ENCODE measurements around the gene ATP5F1A.
"Not testable (repeated sequence)": the region's sequence is repeated elsewhere in the genome, so short reads cannot be mapped to it uniquely, and the experiment has no call there.

The ATP5F1A gene

DNA sequence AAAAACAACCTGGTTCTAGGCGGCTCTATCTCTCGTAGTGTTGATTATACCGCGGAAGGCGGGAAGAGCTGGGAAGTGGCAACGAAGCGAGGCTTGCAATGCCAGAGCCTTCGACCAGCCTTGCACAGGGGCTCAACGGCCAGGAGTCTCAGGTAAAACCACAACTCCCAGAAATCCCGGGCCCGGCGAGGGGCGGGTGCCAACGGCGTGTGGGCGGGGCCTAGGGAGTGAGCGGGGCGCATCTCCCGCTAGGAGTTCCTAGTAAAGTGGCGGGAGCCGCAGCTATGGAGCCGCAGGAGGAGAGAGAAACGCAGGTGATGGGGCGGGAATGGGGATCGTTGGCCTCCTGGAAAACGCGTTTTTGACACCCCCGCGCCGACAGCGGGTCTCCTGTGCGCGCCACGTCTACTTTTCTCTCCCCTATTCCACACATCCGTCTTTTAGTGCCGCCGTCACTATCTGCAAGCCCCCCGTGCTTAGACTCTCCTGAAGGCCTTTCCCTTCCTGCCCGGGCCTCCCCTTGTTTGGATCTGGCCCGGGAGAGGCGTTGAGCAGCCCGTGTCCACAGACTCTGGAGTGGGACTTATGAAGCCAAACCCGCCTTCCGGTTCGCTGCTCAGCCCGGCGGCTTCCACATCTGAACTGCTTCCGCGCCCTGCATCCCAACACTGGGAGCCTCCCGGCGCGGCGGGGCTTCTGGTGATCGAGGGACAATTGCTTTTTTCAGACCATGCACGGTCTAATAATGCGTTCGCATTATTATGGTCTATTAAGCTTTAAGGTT lies 6.2 kb upstream of the ATP5F1A start, which contains the start of gene HAUS1:
HAUS1 (plus strand) TSS at position 258 of the 784 bp plus-strand sequence; CDS start at position 285, 27 bp downstream.
- H3K4me3 ChIP-seq (ENCODE audit: extremely low read depth, insufficient read depth, low read length, poor library complexity, severe bottlenecking) = peak within 1 kb of the TSS; percentile 79
- H3K36me3 ChIP-seq (ENCODE audit: control insufficient read depth, insufficient read depth, low read length) = peaks cover 28% of the 10 kb centered on the region
- no peaks in the 10 kb centered on the region for H3K9me3 ChIP-seq (ENCODE audit: control insufficient read depth, low read length)
- peak within 1 kb of the TSS; percentile 83 for H3K27ac ChIP-seq (ENCODE audit: low read depth, low read length, severe bottlenecking)
- no peaks in the 10 kb centered on the region for H3K4me1 ChIP-seq (ENCODE audit: control insufficient read depth, insufficient read depth, low read length, poor library complexity, severe bottlenecking)
- WGBS, 2 experiments (ENCODE audit: insufficient coverage in 2 of 2) = 1% methylated on average over 41 to 50 of the region's 57 CpGs

DNA sequence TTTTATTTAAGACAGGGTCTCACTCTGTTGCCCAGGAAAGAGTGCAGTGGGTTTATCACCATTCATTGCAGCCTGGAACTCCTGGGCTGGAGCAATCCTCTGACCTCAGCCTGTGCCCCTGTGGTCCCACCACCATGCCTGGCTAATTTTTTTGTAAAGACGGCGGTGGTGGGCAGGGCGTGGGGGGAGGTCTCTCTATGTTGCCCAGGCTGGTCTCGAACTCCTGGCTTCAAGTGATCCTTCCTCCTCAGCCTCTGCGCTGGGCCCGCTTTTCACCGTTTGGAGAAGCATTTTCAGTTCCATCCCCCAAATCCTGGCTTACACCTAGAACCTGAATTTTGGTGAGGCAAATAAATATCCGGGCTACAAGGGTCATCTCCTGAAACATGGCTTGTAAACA lies 1.4 kb upstream of the ATP5F1A start:
- Histone ChIP-seq H3K4me1 (ENCODE audit: control insufficient read depth, insufficient read depth, low read length, poor library complexity, severe bottlenecking) (peaks cover 7% of the 10 kb centered on the region), H3K9me3 (ENCODE audit: control insufficient read depth, low read length) (no peaks in the 10 kb centered on the region), H3K27ac (ENCODE audit: low read depth, low read length, severe bottlenecking) (no peak overlapping the region), H3K4me3 (ENCODE audit: extremely low read depth, insufficient read depth, low read length, poor library complexity, severe bottlenecking) (no peak overlapping the region), H3K36me3 (ENCODE audit: control insufficient read depth, insufficient read depth, low read length) (peaks cover 15% of the 10 kb centered on the region)
- 95 to 96% methylated on average over 8 of the region's 8 CpGs for WGBS, 2 experiments (ENCODE audit: insufficient coverage in 2 of 2)

DNA sequence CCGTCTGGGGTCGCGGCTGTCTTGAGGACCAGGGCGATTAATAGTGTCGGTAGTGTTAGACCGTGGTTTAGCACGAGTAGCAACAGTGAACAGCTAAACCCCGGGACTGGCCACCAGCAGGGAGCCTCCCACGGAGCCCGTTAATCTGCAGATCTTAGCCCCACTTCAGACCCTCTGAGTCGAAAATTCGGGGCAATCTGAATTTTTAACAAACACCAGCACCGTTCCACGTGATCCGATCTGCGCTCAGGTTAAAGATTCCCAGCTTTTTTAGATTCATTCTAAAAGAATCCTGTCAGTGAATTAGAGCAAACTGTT lies 479 bp upstream of the ATP5F1A start:
- Histone ChIP-seq H3K36me3 (ENCODE audit: control insufficient read depth, insufficient read depth, low read length) (peaks cover 24% of the 10 kb centered on the region), H3K9me3 (ENCODE audit: control insufficient read depth, low read length) (no peaks in the 10 kb centered on the region), H3K4me3 (ENCODE audit: extremely low read depth, insufficient read depth, low read length, poor library complexity, severe bottlenecking) (peak overlapping the region; percentile 91), H3K4me1 (ENCODE audit: control insufficient read depth, insufficient read depth, low read length, poor library complexity, severe bottlenecking) (peaks cover 7% of the 10 kb centered on the region), H3K27ac (ENCODE audit: low read depth, low read length, severe bottlenecking) (peak overlapping the region; percentile 88)
- WGBS, 2 experiments (ENCODE audit: insufficient coverage in 2 of 2) = 15 to 16% methylated on average over 14 to 15 of the region's 16 CpGs

DNA sequence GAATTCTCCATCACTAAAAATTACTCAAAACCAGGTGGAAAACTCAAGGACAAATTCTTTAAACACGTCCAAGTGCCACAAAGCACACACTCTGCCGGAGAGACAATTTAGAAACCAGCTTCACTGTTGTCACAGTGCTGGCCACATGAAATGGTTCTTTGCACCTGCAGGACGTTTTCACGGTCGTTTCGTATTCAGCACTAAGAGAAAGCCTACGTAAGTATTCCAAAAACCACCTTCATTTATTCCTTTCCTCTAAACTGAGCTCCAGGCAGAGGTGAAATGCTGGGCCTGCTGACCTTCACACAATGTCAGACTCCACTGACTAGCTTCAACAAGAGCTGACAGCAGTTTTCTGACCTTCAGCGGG lies 680 bp downstream of the ATP5F1A start:
- WGBS, 2 experiments (ENCODE audit: insufficient coverage in 2 of 2) = 1% methylated on average over 8 of the region's 8 CpGs
- H3K9me3 ChIP-seq (ENCODE audit: control insufficient read depth, low read length) = no peaks in the 10 kb centered on the region

DNA sequence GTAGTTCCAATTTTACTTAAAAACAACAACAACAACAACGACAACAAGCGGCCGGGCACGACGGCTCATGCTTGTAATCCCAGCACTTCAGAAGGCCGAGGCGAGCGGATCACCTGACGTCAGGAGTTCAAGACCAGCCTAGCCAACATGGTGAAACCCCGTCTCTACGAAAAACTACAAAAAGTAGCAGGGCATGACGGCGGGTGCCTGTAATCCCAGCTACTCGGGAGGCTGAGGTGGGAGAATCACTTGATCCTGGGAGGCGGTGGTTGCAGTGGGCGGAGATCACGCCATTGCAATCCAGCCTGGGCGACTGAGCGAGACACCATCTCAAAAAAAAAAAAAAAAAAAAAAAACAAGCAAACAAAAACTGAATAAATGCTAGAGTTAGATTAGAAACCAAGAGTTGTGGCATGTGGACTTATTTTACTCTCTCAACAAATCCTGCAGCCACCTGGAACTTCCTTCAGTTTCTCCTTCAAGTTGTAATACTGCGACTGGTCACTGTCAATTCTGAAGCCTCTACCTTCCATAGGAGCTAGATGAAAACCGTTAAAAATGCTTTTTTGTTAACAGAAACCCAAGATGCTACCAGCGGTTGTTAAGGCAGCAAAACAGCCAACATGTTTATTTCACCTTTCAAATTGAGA lies 1.3 kb downstream of the ATP5F1A start:
- Histone ChIP-seq H3K36me3 (ENCODE audit: control insufficient read depth, insufficient read depth, low read length) (peaks cover 41% of the 10 kb centered on the region), H3K4me1 (ENCODE audit: control insufficient read depth, insufficient read depth, low read length, poor library complexity, severe bottlenecking) (peaks cover 7% of the 10 kb centered on the region), H3K4me3 (ENCODE audit: extremely low read depth, insufficient read depth, low read length, poor library complexity, severe bottlenecking) (peak overlapping the region; percentile 91), H3K9me3 (ENCODE audit: control insufficient read depth, low read length) (no peaks in the 10 kb centered on the region), H3K27ac (ENCODE audit: low read depth, low read length, severe bottlenecking) (peak overlapping the region; percentile 88)
- WGBS, 2 experiments (ENCODE audit: insufficient coverage in 2 of 2) = 24 to 46% methylated on average over 9 to 13 of the region's 22 CpGs

More for the DNA sequence above, 680 bp downstream of the ATP5F1A start:
- Histone ChIP-seq H3K27ac (ENCODE audit: low read depth, low read length, severe bottlenecking) (peak overlapping the region; percentile 88), H3K36me3 (ENCODE audit: control insufficient read depth, insufficient read depth, low read length) (peaks cover 35% of the 10 kb centered on the region), H3K4me3 (ENCODE audit: extremely low read depth, insufficient read depth, low read length, poor library complexity, severe bottlenecking) (peak overlapping the region; percentile 91), H3K4me1 (ENCODE audit: control insufficient read depth, insufficient read depth, low read length, poor library complexity, severe bottlenecking) (peaks cover 7% of the 10 kb centered on the region)

DNA sequence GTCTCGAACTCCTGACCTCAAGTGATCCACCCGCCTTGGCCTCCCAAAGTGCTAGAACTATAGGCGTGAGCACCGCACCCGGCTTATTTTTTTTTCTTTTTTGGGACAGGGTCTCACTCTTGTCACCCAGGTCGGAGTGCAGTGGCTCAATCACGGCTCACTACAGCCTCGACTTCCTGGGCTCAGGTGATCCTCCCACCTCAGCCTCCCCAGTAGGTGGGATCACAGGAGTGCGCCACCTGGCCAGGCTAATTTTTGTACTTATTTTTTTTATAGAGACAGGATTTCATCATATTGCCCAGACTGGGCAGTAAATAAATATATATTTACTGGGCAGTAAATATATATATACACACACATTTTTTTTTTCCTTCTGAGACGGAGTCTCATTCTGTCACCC lies 2.6 kb downstream of the ATP5F1A start:
- H3K9me3 ChIP-seq (ENCODE audit: control insufficient read depth, low read length) = no peaks in the 10 kb centered on the region
- WGBS, 2 experiments (ENCODE audit: insufficient coverage in 2 of 2) = 97% methylated on average over 9 of the region's 10 CpGs
- no peak overlapping the region for H3K4me3 ChIP-seq (ENCODE audit: extremely low read depth, insufficient read depth, low read length, poor library complexity, severe bottlenecking)
- H3K4me1 ChIP-seq (ENCODE audit: control insufficient read depth, insufficient read depth, low read length, poor library complexity, severe bottlenecking) = peaks cover 7% of the 10 kb centered on the region
- no peak overlapping the region for H3K27ac ChIP-seq (ENCODE audit: low read depth, low read length, severe bottlenecking)
- peaks cover 53% of the 10 kb centered on the region for H3K36me3 ChIP-seq (ENCODE audit: control insufficient read depth, insufficient read depth, low read length)

DNA sequence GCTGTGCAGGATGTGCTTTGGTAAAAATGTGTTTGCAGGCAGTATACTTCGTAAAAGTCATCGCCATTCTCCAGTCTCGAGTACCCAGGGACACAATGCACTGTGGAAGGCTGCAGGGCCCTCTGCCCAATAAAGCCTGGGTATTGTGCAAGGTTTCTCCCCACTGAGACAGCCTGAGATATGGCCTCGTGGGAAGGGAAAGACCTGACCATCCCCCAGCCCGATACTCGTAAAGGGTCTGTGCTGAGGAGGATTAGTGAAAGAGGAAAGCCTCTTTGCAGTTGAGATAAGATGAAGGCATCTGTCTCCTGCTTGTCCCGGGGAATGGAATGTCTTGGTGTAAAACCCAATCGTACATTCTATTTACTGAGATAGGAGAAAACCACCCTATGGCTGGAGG lies 9.6 kb downstream of the ATP5F1A start:
- H3K4me3 ChIP-seq (ENCODE audit: extremely low read depth, insufficient read depth, low read length, poor library complexity, severe bottlenecking); H3K4me1 ChIP-seq (ENCODE audit: control insufficient read depth, insufficient read depth, low read length, poor library complexity, severe bottlenecking): not testable (repeated sequence)
- H3K9me3 ChIP-seq (ENCODE audit: control insufficient read depth, low read length) = peaks cover 14% of the 10 kb centered on the region
- peak overlapping the region; percentile 78 for H3K27ac ChIP-seq (ENCODE audit: low read depth, low read length, severe bottlenecking)
- WGBS, 2 experiments (ENCODE audit: insufficient coverage in 2 of 2) = 72 to 96% methylated on average over 3 to 5 of the region's 8 CpGs
- peaks cover 99% of the 10 kb centered on the region for H3K36me3 ChIP-seq (ENCODE audit: control insufficient read depth, insufficient read depth, low read length)

DNA sequence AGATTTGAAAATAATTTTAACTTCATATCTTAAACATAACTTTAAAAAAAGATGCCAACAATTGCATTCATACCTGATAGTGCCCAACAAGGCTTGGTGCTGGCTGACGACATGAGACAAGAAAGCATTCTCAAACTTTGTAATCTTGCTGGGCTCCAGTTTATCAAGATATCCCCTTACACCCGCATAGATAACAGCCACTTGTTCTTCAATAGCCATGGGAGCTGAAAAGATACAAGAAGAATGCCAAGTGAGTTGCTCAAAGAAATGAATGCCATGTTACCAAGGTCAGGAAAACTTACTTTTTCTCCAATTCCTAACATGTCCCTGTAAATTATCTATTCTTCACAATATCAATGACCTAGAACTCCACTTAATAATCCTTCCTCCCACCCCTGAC lies 13.7 kb downstream of the ATP5F1A start:
- Histone ChIP-seq H3K4me1 (ENCODE audit: control insufficient read depth, insufficient read depth, low read length, poor library complexity, severe bottlenecking) (peaks cover 5% of the 10 kb centered on the region), H3K4me3 (ENCODE audit: extremely low read depth, insufficient read depth, low read length, poor library complexity, severe bottlenecking) (no peak overlapping the region), H3K9me3 (ENCODE audit: control insufficient read depth, low read length) (peaks cover 4% of the 10 kb centered on the region), H3K36me3 (ENCODE audit: control insufficient read depth, insufficient read depth, low read length) (peaks cover 96% of the 10 kb centered on the region), H3K27ac (ENCODE audit: low read depth, low read length, severe bottlenecking) (no peak overlapping the region)
- WGBS, 2 experiments (ENCODE audit: insufficient coverage in 2 of 2) = 100% methylated on average over 1 of the region's 2 CpGs; no CpG with 5 or more reads in 1 of the 2 experiments

DNA sequence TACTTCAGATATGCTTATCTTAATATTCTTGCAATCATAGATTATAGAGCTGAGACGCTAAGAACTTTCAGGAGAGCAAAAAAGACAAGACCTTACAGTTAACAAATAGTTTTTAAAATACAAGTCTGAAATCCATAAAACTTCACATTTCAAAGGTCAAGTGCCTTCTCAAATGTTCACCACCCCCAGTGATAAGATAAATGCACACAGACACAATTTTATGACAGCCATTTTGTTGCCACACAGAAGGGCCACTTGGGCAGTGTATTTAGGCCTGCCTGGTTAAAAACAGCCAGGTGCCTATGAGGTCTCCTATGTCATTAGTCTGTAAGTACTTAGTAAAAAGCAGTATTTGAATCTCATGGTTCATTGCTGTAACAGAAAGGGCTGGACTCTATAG lies 17.9 kb downstream of the ATP5F1A start:
- no peaks in the 10 kb centered on the region for H3K4me1 ChIP-seq (ENCODE audit: control insufficient read depth, insufficient read depth, low read length, poor library complexity, severe bottlenecking)
- no peaks in the 10 kb centered on the region for H3K9me3 ChIP-seq (ENCODE audit: control insufficient read depth, low read length)
- peaks cover 77% of the 10 kb centered on the region for H3K36me3 ChIP-seq (ENCODE audit: control insufficient read depth, insufficient read depth, low read length)
- no peak overlapping the region for H3K4me3 ChIP-seq (ENCODE audit: extremely low read depth, insufficient read depth, low read length, poor library complexity, severe bottlenecking)
- 100% methylated on average over 1 of the region's 1 CpG for WGBS, 2 experiments (ENCODE audit: insufficient coverage in 2 of 2)
- no peak overlapping the region for H3K27ac ChIP-seq (ENCODE audit: low read depth, low read length, severe bottlenecking)

DNA sequence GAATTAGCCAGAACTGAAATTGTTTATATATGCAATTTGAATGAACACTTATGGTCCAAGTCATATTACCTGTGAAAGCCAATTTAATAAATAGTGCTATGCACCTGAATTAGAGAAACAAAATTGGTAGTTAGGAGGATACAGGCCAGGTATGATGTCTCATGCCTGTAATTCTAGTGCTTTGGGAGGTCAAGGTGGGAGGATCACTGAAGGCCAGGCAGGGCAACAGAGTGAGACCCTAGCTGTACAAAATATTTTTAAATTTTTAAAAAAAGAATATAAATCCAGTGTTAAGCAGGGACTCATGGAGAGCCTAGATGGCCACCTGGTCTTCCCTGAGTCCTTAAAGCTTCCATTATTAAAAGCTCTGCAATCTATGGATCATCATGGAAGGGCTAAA lies 18.8 kb downstream of the ATP5F1A start:
- Histone ChIP-seq H3K27ac (ENCODE audit: low read depth, low read length, severe bottlenecking) (no peak overlapping the region), H3K36me3 (ENCODE audit: control insufficient read depth, insufficient read depth, low read length) (peaks cover 69% of the 10 kb centered on the region), H3K4me3 (ENCODE audit: extremely low read depth, insufficient read depth, low read length, poor library complexity, severe bottlenecking) (no peak overlapping the region), H3K9me3 (ENCODE audit: control insufficient read depth, low read length) (no peaks in the 10 kb centered on the region), H3K4me1 (ENCODE audit: control insufficient read depth, insufficient read depth, low read length, poor library complexity, severe bottlenecking) (no peaks in the 10 kb centered on the region)
